Sigmoid colon (tissue), 7 donors: ENCODE data around the gene NOP14. TPM values are rescaled to one million over a fixed set of nuclear protein-coding genes. Genes with fewer than 3 reads are reported as not detected.
"Not testable (repeated sequence)": the region's sequence is repeated elsewhere in the genome, so short reads cannot be mapped to it uniquely, and the experiment has no call there.

Source experiments
- DNase-seq: peaks from one replicate; pipeline ENCODE4 v3.0.0-alpha.2; 2019
- H3K27ac ChIP-seq, 4 donors: fragments of 200-600 bp; sonication (generic); one replicate each; pipeline ENCODE4 v1.5.1; 2016 to 2019; ENCODE audit warnings: mild to moderate bottlenecking in 1 of 4
- H3K27me3 ChIP-seq, 3 donors: fragments of 200-600 bp; sonication (generic); one replicate each; pipeline ENCODE4 v1.5.1; 2019; ENCODE audit warnings: mild to moderate bottlenecking in 1 of 3
- H3K36me3 ChIP-seq, 4 donors: fragments of 200-600 bp; sonication (generic); one replicate each; pipeline ENCODE4 v1.5.1; 2016 to 2019
- H3K4me1 ChIP-seq, 4 donors: fragments of 200-600 bp; sonication (generic); one replicate each; pipeline ENCODE4 v1.5.1; 2017 to 2019
- H3K4me3 ChIP-seq, 4 donors: fragments of 200-600 bp; sonication (generic); one replicate each; pipeline ENCODE4 v1.5.1; 2017 to 2019; ENCODE audit warnings: mild to moderate bottlenecking in 2 of 4, moderate library complexity in 1 of 4
- H3K9me3 ChIP-seq, 4 donors: fragments of 200-600 bp in 3 of 4; sonication (generic) in 3 of 4; one replicate each; pipeline versions ENCODE4 v1.5.1 to v1.6.1; 2013 to 2019
- CTCF ChIP-seq, 4 experiments: fragments of 450-650 bp in 3 of 4; fragments of 200-600 bp in 1 of 4; IDR thresholded peaks; one replicate each; pipeline ENCODE4 v1.5.1; 2016 to 2019; ENCODE audit warnings: antibody characterized with exemption in 4 of 4, mild to moderate bottlenecking in 3 of 4, moderate library complexity in 2 of 4
- EP300 ChIP-seq, 4 donors: sonication (generic); formaldehyde crosslinking; IDR thresholded peaks; one replicate each; pipeline ENCODE4 v1.6.1; 2017; ENCODE audit warnings: antibody characterized with exemption in 4 of 4
- POLR2A ChIP-seq, 2 donors: fragments of 450-650 bp; IDR thresholded peaks; one replicate each; pipeline ENCODE4 v1.6.1; 2016; ENCODE audit warnings: antibody characterized with exemption in 2 of 2, mild to moderate bottlenecking in 2 of 2, moderate library complexity in 2 of 2
- POLR2AphosphoS5 ChIP-seq, 4 donors: sonication (generic); formaldehyde crosslinking; IDR thresholded peaks; one replicate each; pipeline ENCODE4 v1.6.1; 2017; ENCODE audit warnings: antibody characterized with exemption in 4 of 4
- WGBS, 2 donors: extraction: QIAGEN DNeasy Blood & Tissue Kit; methylation state at CpG; one replicate each; pipeline ENCODE4 v1.1.7; 2013; 5-methylcytosine and 5-hydroxymethylcytosine counted together
- intact Hi-C: fragments of 100-400 bp; cut with DNase I; formaldehyde crosslinking; loops from one replicate; pipeline ENCODE4 v1.15.1; 2023
- polyA plus RNA-seq, 3 donors: library from polyadenylated mRNA; stranded (reverse); fragments of 200-250 nt; gene quantifications; one replicate each; pipeline ENCODE4 v1.2.3, GENCODE V29; 2013
- total RNA-seq, 4 donors: library from RNA; depleted of rRNA; stranded (reverse); fragments of >200 nt; gene quantifications; one replicate each; pipeline ENCODE4 v1.1.0, GENCODE V29; 2016
- donor health status: healthy with polysubstance abuse.
- donor health status: Bipolar disorder and iron deficiency.
- donor health status: healthy.

NOP14 gene
- total and polyA plus RNA-seq, 7 donors = 10.4 to 26.0 (median 13.9) TPM

GRCh38 chr4:2958446-2958845, 4.8 kb downstream of the NOP14 start:
- no peak for DNase-seq
- H3K36me3 ChIP-seq = peaks cover 8 to 43% (median 14%) of the 10 kb centered on the region in 4 donors
- H3K27me3 ChIP-seq = no peaks in the 10 kb centered on the region
- 81 to 85% methylated on average over 9 of the region's 9 CpGs for WGBS, 2 donors
- intact Hi-C loops = no loop called here
- no peak overlapping the region for H3K4me3 ChIP-seq
- H3K4me1 ChIP-seq = peaks cover 0 to 16% (median 14%) of the 10 kb centered on the region in 4 donors
- TF ChIP-seq POLR2AphosphoS5 (IDR thresholded peaks at IDR 0.05) (no peak), CTCF (IDR thresholded peaks at IDR 0.05) (no peak), POLR2A (IDR thresholded peaks at IDR 0.05) (no peak)
- no peak overlapping the region for H3K27ac ChIP-seq
- H3K9me3 ChIP-seq = no peaks in the 10 kb centered on the region

- 95 to 97% methylated on average over 43 to 44 of the region's 44 CpGs for WGBS, 2 donors
- H3K27me3 ChIP-seq, H3K4me1 ChIP-seq, DNase-seq, H3K9me3 ChIP-seq, H3K27ac ChIP-seq, intact Hi-C loops, H3K4me3 ChIP-seq: not testable (repeated sequence)
- H3K36me3 ChIP-seq = peaks cover 21 to 74% (median 39%) of the 10 kb centered on the region in 4 donors
Measured at GRCh38 chr4:2955186-2956044, 7.8 kb downstream of the NOP14 start.

- Histone ChIP-seq H3K36me3 (peaks cover 29 to 82% (median 47%) of the 10 kb centered on the region in 4 donors), H3K27ac (no peak overlapping the region), H3K4me1 (no peaks in the 10 kb centered on the region), H3K9me3 (no peaks in the 10 kb centered on the region), H3K27me3 (no peaks in the 10 kb centered on the region), H3K4me3 (no peak overlapping the region)
- DNase-seq = no peak
- TF ChIP-seq CTCF (IDR thresholded peaks at IDR 0.05) (no peak), POLR2AphosphoS5 (IDR thresholded peaks at IDR 0.05) (no peak), POLR2A (IDR thresholded peaks at IDR 0.05) (no peak), EP300 (IDR thresholded peaks at IDR 0.05) (no peak)
- 85 to 91% methylated on average over 33 of the region's 33 CpGs for WGBS, 2 donors
- intact Hi-C loops = no loop called here
Measured at GRCh38 chr4:2954358-2955185, 8.6 kb downstream of the NOP14 start.

- intact Hi-C loops = no loop called here
- H3K4me1 ChIP-seq = no peaks in the 10 kb centered on the region
- no peak overlapping the region for H3K27ac ChIP-seq
- H3K36me3 ChIP-seq = peaks cover 30 to 93% (median 51%) of the 10 kb centered on the region in 4 donors
- no peak overlapping the region for H3K4me3 ChIP-seq
- TF ChIP-seq POLR2A (IDR thresholded peaks at IDR 0.05) (no peak), CTCF (IDR thresholded peaks at IDR 0.05) (no peak), POLR2AphosphoS5 (IDR thresholded peaks at IDR 0.05) (no peak), EP300 (IDR thresholded peaks at IDR 0.05) (no peak)
- 80 to 91% methylated on average over 6 of the region's 6 CpGs for WGBS, 2 donors
- H3K27me3 ChIP-seq = no peaks in the 10 kb centered on the region
- H3K9me3 ChIP-seq = no peaks in the 10 kb centered on the region
- DNase-seq = no peak
Measured at GRCh38 chr4:2953496-2953895, 9.7 kb downstream of the NOP14 start.
